Neutrophil (primary cell): ENCODE measurements around the gene DMP1.

Source experiments
- H3K27ac ChIP-seq: fragments of 200-600 bp; sonication (generic); 2 replicates; pipeline ENCODE4 v1.5.1; 2016; ENCODE audit warnings: mild to moderate bottlenecking, moderate library complexity
- H3K27me3 ChIP-seq: fragments of 200-600 bp; sonication (generic); 2 replicates; pipeline ENCODE4 v1.6.0; 2016; ENCODE audit warnings: mild to moderate bottlenecking
- H3K36me3 ChIP-seq: fragments of 200-600 bp; sonication (generic); 2 replicates; pipeline ENCODE4 v1.5.1; 2017
- H3K4me1 ChIP-seq, 2 experiments: fragments of 200-600 bp in 1 of 2; sonication (generic) in 1 of 2; 1 replicate in 1 of 2; 2 replicates in 1 of 2; pipeline versions ENCODE4 v1.5.1 to v1.6.1; 2013 to 2016; ENCODE audit warnings: low read depth in 1 of 2, low read length in 1 of 2, mild to moderate bottlenecking in 1 of 2, moderate library complexity in 1 of 2; ENCODE audit not compliant: control insufficient read depth in 1 of 2, insufficient read depth in 1 of 2
- H3K4me3 ChIP-seq, 2 experiments: fragments of 200-600 bp in 1 of 2; sonication (generic) in 1 of 2; 1 replicate in 1 of 2; 2 replicates in 1 of 2; pipeline ENCODE4 v1.5.1; 2013 to 2016; ENCODE audit warnings: low read depth in 1 of 2, low read length in 1 of 2, mild to moderate bottlenecking in 1 of 2, moderate library complexity in 1 of 2
- H3K9me3 ChIP-seq: fragments of 200-600 bp; sonication (generic); 2 replicates; pipeline ENCODE4 v1.5.1; 2016
- CTCF ChIP-seq: fragments of 200-600 bp; sonication (generic); IDR thresholded peaks from 2 replicates; pipeline ENCODE4 v1.5.1; 2016; ENCODE audit warnings: antibody characterized with exemption

Gene DMP1

GRCh38 chr4:87704001-87704400, 53.9 kb downstream of the DMP1 start:
- TF ChIP-seq CTCF: no peak
- H3K36me3 ChIP-seq: no peaks in the 10 kb centered on the region
- H3K4me3 ChIP-seq: no peak overlapping the region
- no peaks in the 10 kb centered on the region for H3K9me3 ChIP-seq
- no peaks in the 10 kb centered on the region for H3K4me1 ChIP-seq
- H3K27ac ChIP-seq: no peak overlapping the region
- no peaks in the 10 kb centered on the region for H3K27me3 ChIP-seq

GRCh38 chr4:87707279-87707918, 57.3 kb downstream of the DMP1 start:
- Histone ChIP-seq H3K36me3 (no peaks in the 10 kb centered on the region), H3K27me3 (no peaks in the 10 kb centered on the region), H3K4me1 (no peaks in the 10 kb centered on the region), H3K9me3 (no peaks in the 10 kb centered on the region), H3K27ac (no peak overlapping the region), H3K4me3 (no peak overlapping the region)
- TF ChIP-seq CTCF: no peak
